Loucy (cell line): ENCODE results near the gene IQGAP1.

Source experiments
- CTCF ChIP-seq: fragments of 200-600 bp; sonication (generic); conservative IDR thresholded peaks from 2 replicates; pipeline ENCODE4 v1.5.1; 2014; ENCODE audit warnings: mild to moderate bottlenecking, antibody characterized with exemption, low read length
- EZH2phosphoT487 ChIP-seq: fragments of 200-600 bp; IDR thresholded peaks from 2 replicates; pipeline ENCODE4 v1.6.1; 2018; ENCODE audit warnings: antibody characterized with exemption, mild to moderate bottlenecking, moderate library complexity, borderline replicate concordance

- TF ChIP-seq CTCF (no peak), EZH2phosphoT487 (no peak)
These were observed 679 bp downstream of the IQGAP1 start for GRCh38 chr15:90388462-90389380.
